ENCODE measurements around the gene SLIT2. TPM values are rescaled to one million over a fixed set of nuclear protein-coding genes. Genes with fewer than 3 reads are reported as not detected.

Gene SLIT2
- total and polyA plus RNA-seq, 12 donors: 1.1 to 11.9 (median 5.6) TPM

DNA sequence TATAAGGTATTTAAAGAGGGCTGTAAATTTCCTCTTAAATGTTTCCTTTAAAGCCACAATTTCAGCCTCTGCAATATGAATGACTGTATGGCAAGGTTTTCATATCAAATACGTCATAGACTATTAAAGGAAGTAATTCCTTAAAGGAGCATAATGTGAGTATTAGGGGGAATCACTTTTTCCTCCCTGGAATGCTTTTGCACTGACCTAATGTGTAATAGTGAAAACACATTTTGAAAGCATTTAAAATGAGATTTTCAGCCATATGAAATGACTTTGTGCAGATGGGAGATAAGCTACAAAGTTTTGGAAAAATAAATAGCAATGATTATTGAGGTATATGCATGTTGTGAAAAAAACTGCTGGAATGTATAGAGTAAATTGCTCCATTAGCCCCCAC is 17.6 kb downstream of the SLIT2 start:
- ATAC-seq (no peak), DNase-seq (no peak)
- TF ChIP-seq, protein P1, sequence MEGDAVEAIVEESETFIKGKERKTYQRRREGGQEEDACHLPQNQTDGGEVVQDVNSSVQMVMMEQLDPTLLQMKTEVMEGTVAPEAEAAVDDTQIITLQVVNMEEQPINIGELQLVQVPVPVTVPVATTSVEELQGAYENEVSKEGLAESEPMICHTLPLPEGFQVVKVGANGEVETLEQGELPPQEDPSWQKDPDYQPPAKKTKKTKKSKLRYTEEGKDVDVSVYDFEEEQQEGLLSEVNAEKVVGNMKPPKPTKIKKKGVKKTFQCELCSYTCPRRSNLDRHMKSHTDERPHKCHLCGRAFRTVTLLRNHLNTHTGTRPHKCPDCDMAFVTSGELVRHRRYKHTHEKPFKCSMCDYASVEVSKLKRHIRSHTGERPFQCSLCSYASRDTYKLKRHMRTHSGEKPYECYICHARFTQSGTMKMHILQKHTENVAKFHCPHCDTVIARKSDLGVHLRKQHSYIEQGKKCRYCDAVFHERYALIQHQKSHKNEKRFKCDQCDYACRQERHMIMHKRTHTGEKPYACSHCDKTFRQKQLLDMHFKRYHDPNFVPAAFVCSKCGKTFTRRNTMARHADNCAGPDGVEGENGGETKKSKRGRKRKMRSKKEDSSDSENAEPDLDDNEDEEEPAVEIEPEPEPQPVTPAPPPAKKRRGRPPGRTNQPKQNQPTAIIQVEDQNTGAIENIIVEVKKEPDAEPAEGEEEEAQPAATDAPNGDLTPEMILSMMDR (IDR thresholded peaks at IDR 0.05): no peak
- WGBS, 2 donors: 68 to 73% methylated on average over 1 of the region's 1 CpG
- H3K27me3 ChIP-seq: no peaks in the 10 kb centered on the region
- H3K36me3 ChIP-seq: no peaks in the 10 kb centered on the region
- intact Hi-C loops (cut with DNase I): no loop called here
- no peak overlapping the region for H3K4me3 ChIP-seq
- H3K9me3 ChIP-seq: no peaks in the 10 kb centered on the region
- H3K27ac ChIP-seq: no peak overlapping the region
- no peaks in the 10 kb centered on the region for H3K4me1 ChIP-seq

DNA sequence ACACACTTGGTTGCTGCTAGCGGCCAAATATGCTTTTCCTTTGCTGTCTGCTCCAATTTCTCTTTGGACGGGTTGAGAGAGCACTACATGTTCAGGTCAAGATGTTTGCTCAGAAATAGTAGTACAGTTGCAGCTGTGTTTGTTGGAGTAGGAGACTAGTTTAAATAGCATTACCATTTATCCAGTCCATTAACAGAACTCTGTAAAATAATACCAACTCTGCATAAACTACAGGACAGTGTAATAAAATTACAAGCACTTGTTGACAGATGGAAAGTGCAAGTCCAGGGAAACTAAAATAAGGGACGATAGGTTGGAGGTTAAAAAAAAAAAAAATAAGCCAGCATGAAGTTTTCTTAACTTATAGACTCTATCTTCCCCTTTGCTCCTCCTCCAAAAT is 20.2 kb downstream of the SLIT2 start:
- intact Hi-C loops (cut with DNase I): no loop called here
- Histone ChIP-seq H3K4me3 (no peak overlapping the region), H3K4me1 (no peaks in the 10 kb centered on the region), H3K9me3 (no peaks in the 10 kb centered on the region), H3K27ac (no peak overlapping the region), H3K36me3 (no peaks in the 10 kb centered on the region), H3K27me3 (no peaks in the 10 kb centered on the region)
- WGBS, 2 donors: 66 to 73% methylated on average over 3 of the region's 3 CpGs
- DNase-seq (no peak), ATAC-seq (peak in 1 of 8 donors; percentile 37)
- TF ChIP-seq, protein P1 (IDR thresholded peaks at IDR 0.05): no peak

DNA sequence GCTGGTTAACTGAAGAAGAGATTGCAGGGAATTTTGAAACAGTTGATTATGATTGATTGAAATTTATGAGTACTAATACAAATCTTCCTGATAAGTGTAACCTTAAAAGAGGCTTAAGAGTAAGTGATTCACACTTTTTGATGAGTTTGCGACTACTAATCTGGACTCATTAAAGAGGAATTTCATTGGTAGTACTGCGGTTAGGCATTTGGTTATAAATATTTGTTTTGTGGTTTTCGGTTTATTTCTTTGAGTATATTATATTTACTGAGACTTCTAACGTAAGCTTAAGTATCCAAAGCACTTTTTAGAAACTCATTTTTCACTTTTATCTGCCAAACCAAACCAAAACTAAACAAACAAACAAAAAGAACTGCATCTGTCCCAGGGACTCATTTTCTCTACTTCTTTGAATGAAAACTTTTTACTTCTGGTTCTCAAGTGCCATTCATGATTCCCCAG is 20.7 kb downstream of the SLIT2 start:
- Histone ChIP-seq H3K36me3 (no peaks in the 10 kb centered on the region), H3K27ac (no peak overlapping the region), H3K9me3 (no peaks in the 10 kb centered on the region), H3K4me3 (no peak overlapping the region), H3K4me1 (no peaks in the 10 kb centered on the region), H3K27me3 (no peaks in the 10 kb centered on the region)
- 85 to 94% methylated on average over 4 of the region's 4 CpGs for WGBS, 2 donors
- DNase-seq (no peak), ATAC-seq (no peak)
- TF ChIP-seq, protein P1 (IDR thresholded peaks at IDR 0.05): no peak
- intact Hi-C loops (cut with DNase I): no loop called here

DNA sequence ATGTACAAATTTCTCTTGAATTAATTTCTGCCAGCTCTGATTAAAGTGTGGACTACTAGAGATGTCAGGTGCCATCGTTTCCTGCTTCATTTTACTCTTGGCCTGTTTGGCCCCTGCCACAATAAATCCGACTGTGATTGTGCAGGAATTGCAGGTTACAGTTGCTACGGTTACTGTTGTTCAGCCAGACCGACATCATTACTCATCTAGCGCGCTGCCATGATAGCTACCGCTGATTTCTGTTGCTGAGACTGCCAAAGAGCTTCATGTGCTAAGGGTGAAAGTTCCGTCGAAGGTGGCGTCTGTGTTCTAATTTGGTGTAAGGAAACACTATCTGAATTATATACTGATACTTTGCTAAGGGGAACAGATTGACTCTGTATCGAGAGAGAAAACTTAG is 22.1 kb downstream of the SLIT2 start:
- no peak overlapping the region for H3K4me3 ChIP-seq
- TF ChIP-seq, protein P1 (IDR thresholded peaks at IDR 0.05): no peak

More for the DNA sequence above, 22.1 kb downstream of the SLIT2 start:
- H3K27ac ChIP-seq: no peak overlapping the region
- intact Hi-C loops (cut with DNase I): no loop called here
- H3K4me1 ChIP-seq: no peaks in the 10 kb centered on the region
- no peaks in the 10 kb centered on the region for H3K27me3 ChIP-seq
- ATAC-seq: no peak
- DNase-seq: no peak
- no peaks in the 10 kb centered on the region for H3K36me3 ChIP-seq
- WGBS, 2 donors: 87 to 91% methylated on average over 11 of the region's 11 CpGs
- H3K9me3 ChIP-seq: no peaks in the 10 kb centered on the region
